NCI-H2081 (cell line): Measurements from ENCODE around the gene MED15.
"Not testable (repeated sequence)": the region's sequence is repeated elsewhere in the genome, so short reads cannot be mapped to it uniquely, and the experiment has no call there.

Source experiments
- DNase-seq, 2 experiments: peaks; one replicate each; lab custom pipeline; 2025; lab: John Stamatoyannopoulos, UW

The MED15 gene

DNA sequence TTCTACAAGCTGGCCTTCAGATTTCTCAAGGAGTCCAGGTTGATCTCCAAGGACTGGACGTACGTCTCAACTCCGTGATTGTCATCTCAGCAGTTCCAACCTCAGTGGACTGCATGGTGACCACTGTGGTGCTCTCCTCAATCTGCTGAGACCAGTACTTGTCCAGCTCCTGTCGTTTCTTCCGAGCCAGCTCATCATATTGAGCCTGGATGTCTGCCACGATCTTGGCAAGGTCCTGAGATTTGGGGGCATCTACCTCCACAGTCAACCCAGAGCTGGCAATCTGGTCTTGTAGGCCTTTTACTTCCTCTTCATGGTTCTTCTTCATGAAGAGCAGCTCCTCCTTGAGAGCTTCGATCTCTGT lies 24.3 kb upstream of the MED15 start:
- not testable (repeated sequence) for DNase-seq

DNA sequence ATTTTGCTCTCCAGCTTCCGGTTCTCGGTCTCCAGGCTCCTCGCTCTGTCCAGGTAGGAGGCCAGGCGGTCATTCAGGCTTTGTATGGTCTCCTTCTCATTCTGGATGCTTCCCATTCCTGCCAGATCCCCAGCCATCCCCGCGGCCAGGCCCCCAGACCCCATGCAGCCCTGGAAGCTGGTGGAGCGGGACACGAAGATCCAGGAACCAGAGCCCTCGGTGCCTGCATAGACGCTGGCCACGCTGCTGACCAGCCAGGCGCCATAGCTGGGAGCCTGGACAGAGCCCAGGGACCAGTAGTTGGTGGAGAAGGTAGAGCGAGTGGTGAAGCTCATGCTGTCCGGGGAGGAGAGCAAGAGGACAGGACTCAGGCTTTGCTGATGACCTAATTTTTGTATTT lies 23.6 kb upstream of the MED15 start:
- no peak for DNase-seq

DNA sequence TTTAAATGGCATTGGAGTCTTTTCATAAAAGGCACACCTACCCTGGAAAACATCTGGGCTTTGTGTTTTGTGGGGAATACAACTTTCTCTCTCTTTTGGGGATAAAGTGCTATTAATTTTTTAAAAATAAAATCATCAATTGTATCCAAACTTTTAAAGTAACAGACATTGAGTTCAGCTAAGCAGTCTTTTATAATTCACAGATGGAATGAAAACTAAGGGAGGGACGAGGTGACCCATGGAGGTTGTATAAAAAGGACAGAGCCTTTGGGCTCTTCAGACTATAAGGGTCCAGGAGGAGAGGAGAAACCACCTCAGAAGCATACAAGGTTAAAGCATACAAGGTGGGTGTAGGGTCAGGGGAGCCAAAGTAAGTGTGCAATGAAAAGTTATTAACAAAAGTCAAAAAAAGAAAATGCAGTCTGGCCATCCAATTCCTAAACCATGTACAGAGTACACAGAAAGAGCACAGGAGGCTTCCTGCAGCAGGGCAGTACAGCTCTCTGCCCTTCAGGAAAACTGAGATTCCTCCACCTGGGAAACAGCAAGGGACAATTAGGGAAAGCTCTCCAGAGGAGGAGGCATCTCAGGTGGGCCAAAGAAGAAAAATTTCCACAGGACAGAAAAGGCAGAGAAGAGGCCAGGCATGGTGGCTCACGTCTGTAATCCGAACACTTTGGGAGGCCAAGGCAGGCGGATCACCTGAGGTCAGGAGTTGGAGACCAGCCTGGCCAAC lies 22.3 kb upstream of the MED15 start:
- DNase-seq: no peak

DNA sequence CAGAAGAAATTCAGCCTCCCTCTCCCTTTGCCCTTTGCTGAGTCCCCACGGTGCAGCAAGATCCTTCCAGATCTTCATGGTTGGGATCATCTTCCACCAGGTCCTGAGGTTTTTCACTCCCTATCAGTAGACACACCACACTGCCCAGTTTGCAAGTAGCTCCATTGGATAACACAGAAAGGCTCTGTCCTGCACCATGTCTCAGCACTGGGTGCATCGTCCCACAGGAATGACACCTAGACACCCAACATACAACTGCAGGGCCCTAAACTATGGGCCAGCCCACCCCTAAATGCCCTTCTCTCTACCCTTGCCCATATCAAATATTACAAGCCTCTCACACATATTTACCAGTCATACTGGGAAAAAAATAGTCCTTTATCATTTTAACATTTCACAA lies 21.2 kb upstream of the MED15 start:
- no peak for DNase-seq

DNA sequence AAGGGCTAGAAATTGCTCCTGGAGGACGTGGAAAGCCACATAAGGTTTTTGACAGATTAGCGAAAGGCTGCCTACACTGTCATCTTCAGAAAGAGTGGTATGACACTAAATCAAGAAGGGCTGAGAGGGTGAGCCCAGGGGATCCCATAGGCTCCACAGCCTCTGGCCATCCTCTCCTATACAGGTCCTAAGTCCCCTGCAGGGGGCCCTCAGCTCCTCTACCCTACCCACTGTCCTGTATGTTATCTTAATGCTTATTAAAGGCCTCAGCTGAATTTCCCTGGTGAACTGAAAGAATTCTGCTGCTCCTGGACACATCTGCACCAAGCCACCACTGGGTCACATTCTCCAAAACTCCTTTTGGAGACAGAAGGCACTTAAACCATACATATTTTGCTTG lies 19.7 kb upstream of the MED15 start:
- no peak for DNase-seq

DNA sequence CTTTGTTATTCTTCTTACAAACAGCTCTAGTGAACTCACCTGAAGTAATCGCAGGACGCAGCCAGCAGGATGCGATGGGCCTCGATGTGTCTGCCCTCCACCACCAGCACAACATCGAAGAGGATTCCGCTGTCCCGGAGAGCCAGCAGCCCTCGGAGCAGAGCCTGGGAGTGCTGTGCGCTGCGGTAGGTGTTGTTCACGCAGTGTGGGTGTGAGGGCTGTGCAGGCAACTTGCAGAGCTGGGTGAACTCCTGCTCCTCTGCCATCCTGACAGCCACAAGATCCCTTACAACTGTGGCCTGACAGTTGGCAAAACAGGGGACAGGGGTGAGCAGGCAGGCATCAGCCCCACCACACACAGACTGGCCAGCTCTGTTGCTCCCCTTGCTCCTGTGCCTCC lies 18.5 kb upstream of the MED15 start:
- no peak for DNase-seq

DNA sequence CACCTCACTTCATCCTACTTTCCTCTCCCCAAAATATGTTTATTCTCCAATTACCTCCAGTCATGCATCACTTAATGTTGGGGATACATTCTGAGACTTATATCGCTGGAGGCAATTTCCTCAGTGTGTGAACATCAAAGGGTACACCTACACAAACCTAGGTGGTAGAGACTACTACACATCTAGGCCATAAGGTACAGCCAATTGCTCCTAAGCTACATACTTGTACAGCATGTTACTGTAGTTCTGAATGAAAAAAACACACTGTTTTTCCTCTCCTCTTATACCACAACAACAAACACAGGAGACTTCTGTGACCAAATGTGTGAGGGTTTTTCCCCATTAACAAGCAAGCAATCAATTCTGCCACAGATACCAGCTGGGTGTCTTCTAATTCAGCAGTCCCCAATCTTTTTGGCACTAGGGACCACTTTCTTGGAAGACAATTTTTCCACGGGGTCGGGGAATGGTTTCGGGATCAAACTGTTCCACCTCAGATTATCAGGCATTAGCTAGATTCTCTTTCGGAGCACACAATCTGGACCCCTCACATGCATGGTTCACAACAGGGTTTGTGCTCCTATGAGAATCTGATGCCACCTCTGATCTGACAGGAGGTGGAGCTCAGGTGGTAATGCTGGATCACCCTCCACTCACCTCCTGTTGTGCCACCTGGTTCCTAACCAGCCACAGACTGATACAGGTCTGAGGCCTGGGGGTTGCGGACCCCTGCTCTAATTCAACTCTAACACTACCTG lies 17.0 kb upstream of the MED15 start:
- DNase-seq: no peak

DNA sequence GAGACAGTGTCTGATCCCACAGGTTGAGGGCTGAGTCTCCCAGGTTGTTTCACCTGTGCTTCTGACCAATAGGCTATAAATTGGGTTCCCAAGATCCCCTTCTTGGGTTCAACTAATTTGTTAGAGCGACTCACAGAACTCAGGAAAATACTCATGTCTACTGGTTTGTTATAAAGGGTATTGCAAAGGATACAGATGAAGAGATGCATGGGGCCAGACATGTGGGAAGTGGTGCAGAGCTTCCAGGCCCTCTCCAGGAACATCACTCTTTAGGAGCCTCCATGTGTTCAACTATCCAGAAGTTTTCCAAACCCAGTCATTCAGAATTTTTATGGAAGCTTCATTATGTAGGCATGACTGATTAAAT lies 16.5 kb upstream of the MED15 start:
- no peak for DNase-seq

DNA sequence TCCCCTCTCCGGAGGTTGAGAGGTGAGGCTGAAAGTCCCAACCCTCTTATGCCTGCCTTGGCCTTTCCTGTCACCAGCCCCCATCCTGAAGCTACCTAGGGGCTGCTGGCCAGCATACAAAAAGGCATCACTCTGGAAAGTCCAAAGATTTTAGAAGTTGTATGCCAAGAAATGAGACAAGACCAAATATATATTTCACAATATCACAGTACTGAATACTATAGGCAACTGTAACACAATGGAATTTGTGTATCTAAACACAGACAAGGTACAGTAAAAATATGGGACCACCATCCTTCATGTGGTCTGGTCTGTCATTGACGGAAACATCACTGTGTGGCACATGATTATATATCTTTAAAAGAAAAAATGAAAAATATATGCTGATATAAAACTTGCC lies 16.1 kb upstream of the MED15 start:
- DNase-seq: no peak

DNA sequence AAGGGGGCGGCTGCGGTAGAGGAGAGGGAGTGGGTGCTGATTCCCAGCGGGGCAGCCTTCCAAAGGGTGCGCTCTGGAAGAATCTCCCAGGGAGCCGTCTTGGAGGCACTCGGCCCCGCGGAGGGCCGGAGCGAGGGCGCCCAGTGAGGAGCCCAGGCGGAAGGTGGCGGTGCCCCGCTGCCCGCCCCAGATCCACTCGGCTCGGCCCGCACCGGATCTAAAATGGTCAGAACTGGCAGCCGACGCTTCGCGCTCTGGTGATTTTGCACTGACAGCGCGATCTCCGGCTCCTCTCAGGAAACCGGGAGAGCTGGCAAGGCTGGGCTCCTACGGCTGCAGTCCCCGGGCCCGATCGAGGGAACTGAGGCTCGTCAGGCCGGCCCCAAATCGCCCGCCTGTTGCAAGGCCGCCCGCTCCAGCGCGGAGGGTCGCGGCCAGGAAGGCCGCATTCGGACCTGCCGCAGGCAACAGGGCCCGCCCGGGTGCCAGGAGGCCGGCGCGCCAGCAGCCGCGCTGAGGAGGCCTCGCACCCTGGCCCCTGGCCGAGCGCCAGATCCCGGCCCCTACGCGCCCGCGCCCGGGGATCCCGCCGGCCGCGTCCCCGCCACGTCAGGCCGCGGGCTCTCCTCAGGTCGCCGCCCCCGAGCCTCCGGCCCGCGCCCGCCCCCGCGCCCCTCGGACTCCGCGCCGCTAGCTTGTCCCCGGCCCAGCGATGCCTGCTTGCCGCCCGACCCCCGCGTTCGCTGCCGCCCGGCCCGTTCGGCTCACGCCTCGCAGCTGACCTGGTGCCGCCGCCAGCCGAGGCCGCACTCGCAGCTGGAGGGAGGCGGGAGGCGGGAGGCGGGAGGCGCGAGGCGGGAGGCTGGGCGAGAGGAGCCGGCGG lies 12.2 kb upstream of the MED15 start, which contains the start of gene KLHL22:
Gene KLHL22, minus strand, starts transcription at position 818 of the 883 bp plus-strand sequence. CDS start 6,584 bp downstream, outside the sequence.
- DNase-seq: peak in 1 of 2 experiments; percentile 36

DNA sequence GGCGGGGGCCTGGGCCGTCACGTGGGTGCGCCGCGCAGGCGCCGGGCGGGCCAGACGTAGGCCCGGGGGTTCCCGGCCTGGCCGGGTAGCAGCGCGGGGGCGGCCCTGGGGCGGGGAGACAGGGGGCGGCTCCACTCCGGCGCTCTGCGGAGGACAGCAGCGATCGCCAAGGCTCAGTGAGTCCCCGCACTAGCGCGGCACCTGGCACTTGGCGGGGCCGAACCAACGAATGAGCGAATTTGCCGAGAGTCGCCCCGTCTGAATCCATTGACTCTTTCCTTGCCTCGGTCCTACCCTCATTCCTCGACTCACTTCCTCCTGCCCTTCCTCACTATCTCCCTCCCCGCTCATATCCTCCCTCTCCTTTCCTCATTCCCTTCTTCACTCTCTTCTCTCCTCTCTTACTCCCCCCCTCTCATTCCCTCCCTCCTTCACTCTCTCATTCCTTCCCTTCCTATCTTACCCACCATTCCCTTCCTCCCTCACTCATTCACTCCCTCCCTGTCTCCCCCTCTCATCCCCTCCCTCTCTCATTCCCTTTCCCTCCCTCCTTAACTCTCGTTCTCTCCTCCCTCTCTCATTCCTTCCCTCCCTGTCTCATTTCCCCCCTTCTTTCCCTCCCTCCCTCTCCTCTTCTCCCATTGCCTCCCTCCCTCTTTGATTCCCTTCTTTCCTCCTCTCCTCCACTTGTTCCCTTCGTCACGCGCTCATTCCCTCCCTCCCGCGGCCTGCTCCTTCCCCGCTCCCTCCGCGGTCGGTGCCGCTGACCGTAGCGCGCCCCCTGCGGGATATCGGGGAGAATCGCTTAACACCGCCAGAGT lies 11.3 kb upstream of the MED15 start:
- DNase-seq: peak; percentile 74 to 86

DNA sequence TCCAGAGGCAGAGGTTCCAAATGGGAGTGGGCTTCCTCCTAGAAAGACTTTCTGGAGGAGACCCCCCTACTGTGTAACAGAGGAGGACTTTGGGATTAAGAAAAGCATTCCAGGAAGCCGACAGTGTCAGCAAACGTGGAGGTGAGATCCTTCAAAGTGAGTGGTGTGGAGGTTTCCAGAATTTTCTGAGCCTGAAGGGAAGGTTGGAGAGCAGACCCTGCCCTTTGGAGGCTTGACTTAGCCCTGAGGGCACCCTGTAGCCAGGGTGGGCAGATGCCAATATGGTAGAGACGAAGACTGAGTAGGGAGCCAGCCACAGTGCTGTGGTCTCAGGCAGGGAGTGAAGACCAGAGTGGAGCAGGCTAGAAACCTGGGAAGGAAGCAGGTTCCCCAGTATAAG lies 10.0 kb upstream of the MED15 start:
- no peak for DNase-seq

DNA sequence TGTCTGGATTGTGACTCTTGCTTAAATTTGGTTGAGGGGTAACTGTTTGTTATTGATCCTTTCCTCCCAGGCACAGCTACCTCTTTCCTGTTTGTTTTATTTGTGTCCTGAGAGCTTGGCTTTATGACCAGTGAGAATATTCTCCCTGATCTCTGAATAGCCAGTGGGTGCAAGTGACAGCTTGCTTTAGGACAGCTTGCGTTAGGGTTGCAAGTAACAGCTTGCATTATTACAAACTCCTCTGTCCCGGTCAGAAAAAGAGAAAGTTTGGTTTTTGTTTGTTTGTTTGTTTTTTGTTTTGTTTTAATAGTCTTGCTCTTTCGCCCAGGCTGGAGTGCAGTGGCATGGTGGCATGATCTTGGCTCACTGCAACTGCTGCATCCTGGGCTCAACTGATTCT lies 8.5 kb upstream of the MED15 start:
- no peak for DNase-seq

DNA sequence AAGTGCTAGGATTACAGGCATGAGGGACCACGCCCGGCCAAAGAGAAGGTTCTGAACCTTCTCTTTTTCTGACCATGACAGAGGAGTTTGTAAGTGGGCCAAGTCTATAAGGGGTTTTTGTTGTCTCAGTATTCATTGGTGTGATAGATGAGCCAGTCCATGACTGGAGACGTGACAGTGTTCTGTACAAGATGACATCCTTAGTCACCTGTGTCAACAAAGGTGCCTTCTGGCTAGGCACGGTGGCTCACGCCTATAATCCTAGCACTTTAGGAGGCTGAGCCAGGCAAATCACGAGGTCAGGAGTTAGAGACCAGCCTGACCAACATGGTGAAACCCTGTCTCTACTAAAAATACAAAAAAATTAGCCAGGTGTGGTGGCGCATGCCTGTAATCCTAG lies 7.6 kb upstream of the MED15 start:
- DNase-seq: no peak

DNA sequence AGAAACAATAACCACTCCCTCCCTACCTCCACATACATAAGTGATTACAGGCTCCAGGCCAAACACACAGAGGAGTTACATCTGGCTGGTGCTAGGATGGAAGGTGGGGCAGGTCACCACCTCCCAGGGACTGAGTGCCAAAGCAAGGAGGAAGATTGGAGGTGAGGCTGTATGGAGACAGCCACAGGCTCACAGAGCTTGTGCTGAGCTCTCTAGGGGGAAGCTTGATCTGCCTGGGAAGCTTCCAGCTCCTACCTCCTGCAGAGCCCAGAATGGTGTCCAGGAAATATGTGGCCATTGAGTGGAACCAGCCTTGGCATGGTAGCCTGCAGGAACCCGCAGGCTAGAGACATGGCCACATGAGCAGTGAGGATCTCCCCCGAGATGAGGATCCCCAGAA lies 3.6 kb upstream of the MED15 start:
- no peak for DNase-seq

DNA sequence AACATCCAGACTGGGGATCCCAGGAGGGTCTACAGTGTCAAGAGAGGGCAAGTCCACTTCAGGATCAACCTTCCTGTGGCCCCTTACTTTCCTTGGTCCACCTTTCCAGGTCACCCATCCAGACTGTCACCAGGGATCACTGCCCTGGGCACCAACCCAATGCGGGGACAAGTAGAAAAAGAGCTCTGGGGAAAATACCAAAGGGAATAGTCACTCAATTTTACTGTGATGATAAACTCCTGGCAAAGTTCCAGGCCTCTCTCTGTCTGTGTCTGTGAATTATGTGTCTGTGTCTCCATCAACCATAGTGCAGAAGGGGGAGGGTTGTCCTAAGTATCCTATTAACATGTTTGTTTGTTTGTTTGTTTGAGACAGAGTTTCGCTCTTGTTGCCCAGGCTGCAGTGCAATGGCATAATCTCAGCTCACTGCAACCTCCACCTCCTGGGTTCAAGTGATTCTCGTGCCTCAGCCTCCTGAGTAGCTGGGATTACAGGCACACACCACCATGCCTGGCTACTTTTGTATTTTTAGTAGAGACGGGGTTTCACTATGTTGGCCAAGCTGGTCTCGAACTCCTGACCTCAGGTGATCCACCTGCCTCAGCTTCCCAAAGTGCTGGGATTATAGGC lies 3.0 kb upstream of the MED15 start:
- DNase-seq: not testable (repeated sequence)

DNA sequence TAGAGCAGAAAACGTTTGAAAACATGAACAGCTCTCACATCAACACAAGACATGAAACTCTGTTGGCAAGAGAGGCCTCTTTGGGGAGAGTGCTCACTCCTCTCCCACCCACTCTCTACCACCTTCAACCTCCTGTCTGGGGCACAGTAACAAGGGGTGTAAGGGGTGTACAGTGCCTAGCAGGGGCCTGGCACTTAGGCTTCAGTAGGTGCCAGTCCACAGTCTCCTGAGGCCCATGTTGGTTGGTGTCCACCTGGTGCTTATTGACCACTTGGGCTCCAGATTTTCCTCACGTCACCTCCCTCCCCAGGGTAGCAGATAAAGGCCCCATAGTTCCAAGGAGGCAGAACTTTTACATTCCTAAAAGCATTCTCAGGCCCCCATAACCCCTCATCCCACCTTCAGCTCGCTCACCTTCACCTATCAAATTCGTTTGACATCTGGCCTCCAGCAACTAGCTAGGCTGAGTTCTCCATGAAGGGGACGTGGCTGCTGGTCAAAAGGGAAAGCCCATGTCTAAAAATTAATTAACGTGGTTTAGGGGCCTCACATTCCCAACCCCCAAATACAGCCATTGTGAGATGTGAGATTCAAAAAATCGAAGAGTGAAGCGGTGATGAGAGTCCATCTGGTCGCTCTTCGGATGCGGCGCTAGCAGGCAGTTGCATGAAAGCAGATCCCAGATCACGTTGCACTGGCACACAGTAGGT lies 712 bp upstream of the MED15 start:
- no peak for DNase-seq

DNA sequence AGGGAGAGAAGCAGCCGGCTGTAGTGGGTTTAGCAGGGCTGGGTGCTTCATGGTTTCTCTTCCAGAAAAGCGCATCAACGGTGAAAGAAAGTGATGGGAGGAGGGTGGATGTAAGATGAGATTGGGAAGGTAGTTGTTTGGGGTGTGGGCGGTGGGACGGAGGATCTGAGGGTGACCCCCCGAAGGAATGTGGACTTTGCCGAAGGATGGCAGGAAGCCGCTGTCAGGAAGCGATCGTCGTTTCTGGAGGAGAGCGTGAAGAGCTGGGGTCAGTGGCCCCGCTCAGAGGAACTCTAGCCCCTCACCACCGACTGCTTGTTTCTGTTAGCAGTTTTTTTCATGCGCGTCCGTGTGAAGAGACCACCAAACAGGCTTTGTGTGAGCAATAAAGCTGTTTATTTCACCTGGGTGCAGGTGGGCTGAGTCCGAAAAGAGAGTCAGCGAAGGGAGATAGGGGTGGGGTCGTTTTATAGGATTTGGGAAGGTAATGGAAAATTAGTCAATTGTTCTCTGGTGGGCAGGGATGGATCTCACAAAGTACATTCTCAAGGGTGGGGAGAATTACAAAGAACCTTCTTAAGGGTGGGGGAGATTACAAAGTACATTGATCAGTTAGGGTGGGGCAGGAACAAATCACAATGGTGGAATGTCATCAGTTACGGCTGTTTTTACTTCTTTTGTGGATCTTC lies 801 bp downstream of the MED15 start:
- not testable (repeated sequence) for DNase-seq

DNA sequence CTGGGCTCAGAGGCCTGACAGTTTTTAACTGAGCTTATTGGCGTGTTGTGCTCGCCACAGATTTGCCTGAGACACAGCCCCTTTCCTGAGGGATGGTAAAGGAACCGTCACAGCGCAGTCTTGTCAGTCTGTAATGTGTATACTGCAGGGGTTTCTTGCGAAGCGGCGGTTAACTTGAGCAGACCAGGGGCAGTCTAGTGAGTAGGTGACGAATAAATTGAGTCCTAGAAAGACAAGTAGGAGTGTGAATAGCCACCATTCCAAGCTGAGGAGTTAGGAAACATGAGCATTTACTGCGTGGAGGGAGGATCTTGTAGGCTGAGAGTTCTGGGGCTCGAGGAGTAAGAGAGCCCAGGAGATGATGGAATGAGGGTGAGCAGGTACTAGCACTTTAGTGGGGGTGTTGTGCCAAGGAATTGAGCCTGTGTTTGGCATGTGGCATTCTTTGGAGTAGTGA lies 1.4 kb downstream of the MED15 start:
- no peak for DNase-seq
